Sigmoid colon (tissue), 7 donors: ENCODE results near the gene MRGPRX4. TPM values are rescaled to one million over a fixed set of nuclear protein-coding genes. Genes with fewer than 3 reads are reported as not detected.

Experiments used
- polyA plus RNA-seq, 3 donors: library from polyadenylated mRNA; stranded (reverse); fragments of 200-250 nt; gene quantifications; one replicate each; pipeline ENCODE4 v1.2.3, GENCODE V29; 2013
- total RNA-seq, 4 donors: library from RNA; depleted of rRNA; stranded (reverse); fragments of >200 nt; gene quantifications; one replicate each; pipeline ENCODE4 v1.1.0, GENCODE V29; 2016
- donor health status: healthy with polysubstance abuse.
- donor health status: Bipolar disorder and iron deficiency.
- donor health status: healthy.

MRGPRX4 gene
- total and polyA plus RNA-seq, 7 donors, result not detected

Other genes starting within 250 kb of the MRGPRX4 start
- 10 to 100 TPM; 28.8 to 50.4 (median 44.6) TPM for gene SERGEF, start 159.8 kb upstream of the MRGPRX4 start, total RNA-seq
- gene SERGEF, start 159.8 kb upstream of the MRGPRX4 start, polyA plus RNA-seq, result 10 to 100 TPM; 24.0 to 30.7 (median 30.6) TPM
- 1 to 10 TPM in 1 of 4 donors, under 1 TPM in 3; 0.28 to 1.2 (median 0.34) TPM for gene TPH1, start 126.6 kb upstream of the MRGPRX4 start, total RNA-seq
- 1 to 10 TPM in 2 of 3 donors, under 1 TPM in 1; 0.79 to 4.6 (median 3.6) TPM for gene TPH1, start 126.6 kb upstream of the MRGPRX4 start, polyA plus RNA-seq
- gene SAAL1, start 66.8 kb upstream of the MRGPRX4 start, total RNA-seq, result 10 to 100 TPM in 2 of 4 donors, 1 to 10 TPM in 2; 8.7 to 14.4 (median 11.0) TPM
- 10 to 100 TPM in 2 of 3 donors, 1 to 10 TPM in 1; 7.2 to 12.7 (median 11.5) TPM for gene SAAL1, start 66.8 kb upstream of the MRGPRX4 start, polyA plus RNA-seq
- not detected for gene MRGPRX3, start 40.3 kb upstream of the MRGPRX4 start, total RNA-seq
- not detected for gene MRGPRX3, start 40.3 kb upstream of the MRGPRX4 start, polyA plus RNA-seq
- gene SAA4, start 64.0 kb downstream of the MRGPRX4 start, total RNA-seq, result not detected
- under 1 TPM in 1 of 3 donors, not detected in 2; 0.93 TPM for gene SAA4, start 64.0 kb downstream of the MRGPRX4 start, polyA plus RNA-seq
- gene SAA2, start 75.8 kb downstream of the MRGPRX4 start, total RNA-seq, result 10 to 100 TPM in 1 of 4 donors, under 1 TPM in 1, not detected in 2; 0.41 to 10.3 TPM
- gene SAA2, start 75.8 kb downstream of the MRGPRX4 start, polyA plus RNA-seq, result 10 to 100 TPM in 1 of 3 donors, 1 to 10 TPM in 1, not detected in 1; 7.8 to 69.2 TPM
- gene SAA1, start 93.4 kb downstream of the MRGPRX4 start, total RNA-seq, result 10 to 100 TPM in 1 of 4 donors, 1 to 10 TPM in 2, not detected in 1; 1.6 to 68.8 (median 1.9) TPM
- 100 to 1,000 TPM in 1 of 3 donors, 10 to 100 TPM in 1, 1 to 10 TPM in 1; 5.5 to 250 (median 11.4) TPM for gene SAA1, start 93.4 kb downstream of the MRGPRX4 start, polyA plus RNA-seq
- gene HPS5, start 149.3 kb downstream of the MRGPRX4 start, total RNA-seq, result 10 to 100 TPM; 17.7 to 28.5 (median 23.0) TPM
- gene HPS5, start 149.3 kb downstream of the MRGPRX4 start, polyA plus RNA-seq, result 1 to 10 TPM; 4.2 to 9.7 (median 4.2) TPM
- gene GTF2H1, start 149.7 kb downstream of the MRGPRX4 start, total RNA-seq, result 10 to 100 TPM; 50.2 to 61.0 (median 52.6) TPM
- 10 to 100 TPM; 22.9 to 27.0 (median 22.9) TPM for gene GTF2H1, start 149.7 kb downstream of the MRGPRX4 start, polyA plus RNA-seq
- gene LDHA, start 221.7 kb downstream of the MRGPRX4 start, total RNA-seq, result 100 to 1,000 TPM; 326 to 507 (median 346) TPM
- gene LDHA, start 221.7 kb downstream of the MRGPRX4 start, polyA plus RNA-seq, result 100 to 1,000 TPM; 503 to 668 (median 517) TPM
- gene LDHC, start 239.5 kb downstream of the MRGPRX4 start, total RNA-seq, result not detected
- gene LDHC, start 239.5 kb downstream of the MRGPRX4 start, polyA plus RNA-seq, result 1 to 10 TPM in 2 of 3 donors, not detected in 1; 2.4 to 4.9 TPM